Measurements from ENCODE around the gene ICAM2. TPM values are rescaled to one million over a fixed set of nuclear protein-coding genes. Genes with fewer than 3 reads are reported as not detected.

The ICAM2 gene
- total RNA-seq, 3 donors from 2014 or later = 6.9 to 14.2 (median 10.3) TPM

DNA sequence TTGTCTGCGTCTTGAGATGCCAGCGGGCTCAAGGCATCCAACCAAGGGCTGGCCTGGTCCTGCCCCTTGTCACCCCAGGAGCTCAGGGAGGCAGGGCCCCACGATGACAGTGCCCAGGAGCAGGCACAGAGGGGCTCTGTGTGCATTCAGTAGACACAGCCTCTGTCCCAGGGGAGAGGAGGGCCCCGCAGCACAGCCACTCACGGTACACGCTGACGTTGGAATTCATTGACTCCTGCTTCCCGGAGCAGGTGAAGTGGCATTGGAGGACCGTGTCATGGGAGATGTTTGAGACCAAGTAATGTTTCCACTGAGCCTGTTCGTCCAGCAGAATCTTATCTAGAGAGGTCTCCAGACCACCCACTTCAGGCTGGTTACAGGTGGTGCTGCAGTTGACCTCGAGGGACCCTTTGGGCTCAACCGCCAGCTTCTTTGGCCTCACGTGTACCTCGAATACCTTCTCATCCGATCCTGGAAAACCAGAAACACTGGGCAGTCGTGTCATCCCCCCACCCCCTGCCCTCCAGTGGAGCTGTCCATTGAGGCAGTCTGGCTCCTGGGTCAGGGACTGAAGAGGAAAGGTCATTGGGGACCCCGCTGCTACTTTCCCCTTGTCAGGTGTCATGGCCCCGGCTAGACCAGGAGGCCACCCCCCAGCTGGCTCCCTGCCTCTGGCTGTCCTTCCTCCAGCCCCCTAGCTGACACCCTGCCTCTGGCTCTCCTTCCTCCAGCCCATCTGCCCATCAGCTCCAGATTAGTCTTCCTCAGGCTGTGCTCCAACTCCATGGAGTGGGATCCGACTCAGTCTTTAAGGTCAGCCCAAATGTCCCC lies 15.3 kb downstream of the ICAM2 start:
- DNase-seq (no peak), ATAC-seq (no peak)
- H3K36me3 ChIP-seq (ENCODE audit: low read depth) = no peaks in the 10 kb centered on the region
- peaks cover 9% of the 10 kb centered on the region for H3K4me1 ChIP-seq (ENCODE audit: low read depth)
- TF ChIP-seq, protein P1, sequence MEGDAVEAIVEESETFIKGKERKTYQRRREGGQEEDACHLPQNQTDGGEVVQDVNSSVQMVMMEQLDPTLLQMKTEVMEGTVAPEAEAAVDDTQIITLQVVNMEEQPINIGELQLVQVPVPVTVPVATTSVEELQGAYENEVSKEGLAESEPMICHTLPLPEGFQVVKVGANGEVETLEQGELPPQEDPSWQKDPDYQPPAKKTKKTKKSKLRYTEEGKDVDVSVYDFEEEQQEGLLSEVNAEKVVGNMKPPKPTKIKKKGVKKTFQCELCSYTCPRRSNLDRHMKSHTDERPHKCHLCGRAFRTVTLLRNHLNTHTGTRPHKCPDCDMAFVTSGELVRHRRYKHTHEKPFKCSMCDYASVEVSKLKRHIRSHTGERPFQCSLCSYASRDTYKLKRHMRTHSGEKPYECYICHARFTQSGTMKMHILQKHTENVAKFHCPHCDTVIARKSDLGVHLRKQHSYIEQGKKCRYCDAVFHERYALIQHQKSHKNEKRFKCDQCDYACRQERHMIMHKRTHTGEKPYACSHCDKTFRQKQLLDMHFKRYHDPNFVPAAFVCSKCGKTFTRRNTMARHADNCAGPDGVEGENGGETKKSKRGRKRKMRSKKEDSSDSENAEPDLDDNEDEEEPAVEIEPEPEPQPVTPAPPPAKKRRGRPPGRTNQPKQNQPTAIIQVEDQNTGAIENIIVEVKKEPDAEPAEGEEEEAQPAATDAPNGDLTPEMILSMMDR (IDR thresholded peaks at IDR 0.05) = no peak
- intact Hi-C loops (cut with DNase I, micrococcal nuclease) = no loop called here
- no peak overlapping the region for H3K4me3 ChIP-seq
- H3K9me3 ChIP-seq = no peaks in the 10 kb centered on the region

DNA sequence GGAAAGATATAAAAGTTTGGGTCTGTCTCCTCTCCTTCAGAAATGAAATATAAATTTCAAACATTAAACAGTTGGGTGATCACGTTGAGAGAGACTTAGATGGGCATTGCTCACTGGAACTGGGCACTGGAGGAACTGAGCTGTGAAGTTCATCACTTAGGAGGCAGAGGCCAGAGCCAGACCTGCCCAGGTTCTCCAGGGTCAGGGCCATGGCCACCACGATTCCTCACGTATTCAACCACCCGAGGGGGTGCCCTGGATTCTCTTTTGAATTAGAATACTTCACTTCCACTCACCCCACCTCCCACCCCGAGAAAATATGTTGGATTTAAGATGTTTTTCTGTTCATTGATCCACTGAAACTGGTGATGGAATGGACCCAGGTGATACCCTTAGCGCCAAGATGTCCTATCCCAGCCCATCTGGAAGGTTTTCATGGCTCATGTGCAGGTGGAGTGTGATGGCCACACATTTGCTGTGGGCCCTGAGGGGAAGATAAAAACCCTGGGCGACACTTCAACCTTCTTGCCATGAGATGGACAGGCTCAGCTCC lies 16.1 kb downstream of the ICAM2 start:
- peaks cover 9% of the 10 kb centered on the region for H3K4me1 ChIP-seq (ENCODE audit: low read depth)
- DNase-seq = no peak
- H3K4me3 ChIP-seq = no peak overlapping the region

DNA sequence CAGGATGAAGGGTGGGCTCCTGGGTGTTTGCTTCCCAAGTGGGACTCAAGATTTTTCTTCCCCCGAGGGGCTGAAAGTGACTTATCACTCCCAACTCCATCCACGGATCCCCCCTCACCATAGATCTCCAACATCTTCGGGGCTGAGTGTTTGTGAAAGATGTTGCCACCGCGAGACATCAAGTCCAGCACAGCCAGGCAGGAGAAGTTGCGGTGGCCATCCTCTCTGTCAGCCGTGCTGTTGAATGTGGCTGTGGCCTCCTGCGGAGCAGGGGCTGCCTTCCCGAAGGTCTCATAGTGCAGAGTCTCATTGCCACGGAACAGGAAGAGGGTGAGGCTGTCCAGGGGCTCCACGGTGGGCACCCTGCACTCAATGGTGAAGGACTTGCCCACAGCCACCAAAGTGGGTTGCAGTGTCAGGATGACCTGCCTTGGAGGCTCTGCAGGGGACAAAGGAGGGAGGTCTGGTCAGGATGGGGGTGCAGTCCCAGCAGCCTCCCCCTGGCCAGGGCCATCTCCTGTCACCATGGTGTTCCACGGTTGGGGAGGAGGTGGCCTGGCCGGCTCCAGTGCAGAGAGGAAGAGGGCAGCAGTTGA lies 16.8 kb downstream of the ICAM2 start:
- peaks cover 13% of the 10 kb centered on the region for H3K4me1 ChIP-seq (ENCODE audit: low read depth)
- H3K9me3 ChIP-seq = no peaks in the 10 kb centered on the region
- ATAC-seq = no peak
- intact Hi-C loops (cut with DNase I, micrococcal nuclease) = no loop called here
- TF ChIP-seq, protein P1 (IDR thresholded peaks at IDR 0.05) = no peak
- H3K36me3 ChIP-seq (ENCODE audit: low read depth) = no peaks in the 10 kb centered on the region
- no peak overlapping the region for H3K4me3 ChIP-seq
- DNase-seq = no peak

More for the DNA sequence above, 16.1 kb downstream of the ICAM2 start:
- intact Hi-C loops (cut with DNase I, micrococcal nuclease) = no loop called here
- Histone ChIP-seq H3K36me3 (ENCODE audit: low read depth) (no peaks in the 10 kb centered on the region), H3K9me3 (no peaks in the 10 kb centered on the region)
- TF ChIP-seq, protein P1 (IDR thresholded peaks at IDR 0.05) = no peak
- no peak for ATAC-seq

DNA sequence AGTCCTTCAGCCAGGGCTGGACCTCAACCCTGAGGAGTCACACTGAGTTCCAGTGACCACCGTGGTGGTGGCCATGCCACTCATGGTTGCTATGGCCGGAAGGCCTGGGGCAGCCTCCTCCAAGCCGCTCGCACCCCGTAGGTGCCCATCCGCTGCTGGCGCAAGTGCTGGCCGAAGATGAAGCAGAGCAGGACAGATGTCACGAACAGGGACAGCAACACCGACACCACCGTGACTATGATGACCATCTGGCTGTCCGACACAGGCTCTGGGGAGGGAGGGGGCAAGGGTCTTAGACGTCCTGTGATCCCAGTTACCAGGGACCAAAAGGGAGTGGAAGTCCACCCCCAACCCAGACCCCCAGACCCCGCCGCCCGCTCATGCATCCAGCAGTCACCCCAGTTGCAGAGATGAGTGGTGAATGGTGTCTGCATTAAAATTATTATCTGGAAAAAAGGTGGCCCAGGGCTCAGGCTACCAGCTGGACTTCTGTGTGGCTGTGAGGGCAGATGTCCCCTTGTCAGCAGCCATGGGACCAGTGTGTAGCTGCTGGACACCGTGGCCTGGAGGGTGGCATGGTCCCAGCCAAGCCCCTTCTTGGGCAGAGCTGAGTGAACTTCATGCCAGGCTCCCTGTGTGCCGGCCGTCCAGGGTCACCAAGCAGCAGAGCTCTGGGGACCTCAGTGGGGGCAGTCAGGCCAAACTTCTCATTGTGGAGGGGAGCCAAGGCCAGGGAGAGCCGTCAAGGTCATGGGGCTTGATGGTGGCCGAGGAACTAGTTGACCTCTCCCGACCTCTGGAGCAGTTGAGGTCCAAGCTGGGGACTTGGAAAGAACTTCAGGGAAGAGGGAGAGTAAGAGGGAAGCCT lies 17.5 kb downstream of the ICAM2 start:
- intact Hi-C loops (cut with DNase I, micrococcal nuclease) = no loop called here
- peaks cover 19% of the 10 kb centered on the region for H3K4me1 ChIP-seq (ENCODE audit: low read depth)
- no peak for DNase-seq
- no peaks in the 10 kb centered on the region for H3K9me3 ChIP-seq
- H3K4me3 ChIP-seq = no peak overlapping the region
- TF ChIP-seq, protein P1 (IDR thresholded peaks at IDR 0.05) = no peak
- no peaks in the 10 kb centered on the region for H3K36me3 ChIP-seq (ENCODE audit: low read depth)
- ATAC-seq = no peak

DNA sequence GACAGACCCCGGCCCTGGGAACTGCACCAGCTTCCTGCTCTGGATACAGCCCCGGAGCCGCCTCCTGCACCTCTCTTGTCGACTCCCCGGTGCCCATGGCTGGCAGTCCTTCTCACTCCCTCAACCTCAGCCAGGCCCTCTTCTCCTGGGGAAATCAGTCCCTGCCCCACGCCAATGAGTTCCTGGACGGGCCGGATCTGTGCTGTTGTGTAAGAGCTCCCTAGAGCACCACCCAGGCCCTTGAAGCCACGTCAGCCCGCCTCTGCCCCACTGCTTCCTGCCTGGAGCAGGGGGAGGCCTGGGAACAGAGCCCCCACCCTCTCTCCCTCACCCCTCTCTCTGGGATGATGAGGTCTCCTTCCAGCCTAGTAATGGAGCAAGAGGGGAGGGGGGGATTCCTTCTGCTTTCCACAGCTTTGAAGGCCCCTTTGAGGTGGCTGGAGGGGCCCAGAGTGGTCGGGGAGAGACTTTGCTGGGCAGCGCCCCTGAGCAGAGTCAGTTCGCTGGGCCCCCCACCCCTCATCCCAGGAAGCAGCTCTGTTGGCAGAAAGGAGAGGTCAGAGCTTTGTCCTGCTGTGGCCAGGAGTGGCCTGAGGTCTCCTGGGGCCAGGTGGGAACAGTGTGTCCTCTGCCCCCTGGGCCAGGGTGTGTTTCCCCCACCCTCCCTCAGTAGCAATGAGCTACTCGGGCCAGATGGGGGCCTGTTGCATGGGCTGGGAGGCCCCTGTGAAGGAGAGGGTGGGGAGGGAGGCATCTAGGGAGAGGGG lies 18.5 kb downstream of the ICAM2 start:
- peaks cover 20% of the 10 kb centered on the region for H3K4me1 ChIP-seq (ENCODE audit: low read depth)
- H3K36me3 ChIP-seq (ENCODE audit: low read depth) = no peaks in the 10 kb centered on the region
- ATAC-seq (no peak), DNase-seq (no peak)
- no peak overlapping the region for H3K4me3 ChIP-seq
- H3K9me3 ChIP-seq = no peaks in the 10 kb centered on the region
- intact Hi-C loops (cut with DNase I, micrococcal nuclease) = no loop called here
- TF ChIP-seq, protein P1 (IDR thresholded peaks at IDR 0.05) = no peak
